ENCODE results near the gene MCF2L2.
"Not testable (repeated sequence)": the region's sequence is repeated elsewhere in the genome, so short reads cannot be mapped to it uniquely, and the experiment has no call there.

The MCF2L2 gene

GRCh38 chr3:183394150-183394549 is 34.3 kb downstream of the MCF2L2 start:
- DNase-seq, result no peak

DNA sequence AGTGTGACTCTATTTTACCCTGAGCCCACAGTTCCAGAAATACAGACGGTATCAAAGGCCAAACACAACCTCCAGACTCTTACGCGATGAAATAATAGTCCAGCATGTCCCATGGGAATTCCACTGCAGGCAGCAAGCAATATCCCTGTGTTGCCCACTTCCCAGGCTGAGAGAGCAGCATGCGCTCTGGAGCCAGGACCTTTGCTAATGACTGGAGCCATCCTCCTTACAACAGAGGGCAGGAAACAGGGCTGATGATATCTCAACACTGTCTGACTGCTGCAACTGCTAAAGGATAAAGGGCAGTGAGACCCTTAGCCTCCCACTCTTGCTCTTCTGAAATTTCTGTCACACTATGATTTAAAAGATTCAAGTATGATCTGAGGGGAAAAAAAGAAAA is 34.8 kb downstream of the MCF2L2 start:
- no peak for DNase-seq

DNA sequence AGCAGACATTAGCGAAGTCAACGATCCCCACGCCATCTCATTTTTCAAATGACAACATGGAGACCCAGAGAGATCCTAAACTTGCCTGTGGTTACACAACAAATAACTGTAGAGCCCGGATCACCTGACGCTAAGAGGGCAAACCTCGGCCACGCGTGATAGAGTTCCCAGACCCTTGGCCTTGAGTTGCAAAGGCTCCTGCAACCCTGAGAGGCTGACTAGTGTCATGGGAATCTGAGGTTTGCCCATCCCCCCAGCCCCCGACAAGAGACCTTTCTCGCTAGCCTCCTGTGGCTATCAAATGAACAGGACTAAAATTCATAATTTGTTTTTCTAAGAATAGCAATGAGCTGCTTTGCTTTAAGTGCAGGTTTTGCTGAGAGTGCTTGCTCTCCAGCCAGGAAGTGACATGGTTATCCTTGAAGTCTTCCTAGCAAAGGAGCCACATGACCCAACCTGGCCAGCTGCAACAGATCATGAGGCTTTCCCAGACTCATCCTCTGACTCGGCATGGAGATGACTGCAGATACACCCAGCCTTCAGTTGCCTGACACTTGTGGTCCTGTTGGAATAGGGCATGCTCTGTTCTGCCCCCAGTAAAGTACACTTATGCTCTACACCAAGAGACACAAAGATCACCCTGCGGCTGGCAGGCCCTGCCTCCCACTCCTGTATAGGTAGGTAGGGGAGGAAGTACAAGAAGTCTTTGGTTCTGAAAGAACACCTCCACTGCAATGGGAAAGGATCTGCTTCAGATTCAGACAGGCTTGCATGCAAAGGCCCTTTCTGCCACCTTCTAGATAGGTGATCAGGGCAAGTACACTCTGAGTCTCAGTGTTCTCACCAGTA is 36.0 kb downstream of the MCF2L2 start:
- DNase-seq, result no peak

DNA sequence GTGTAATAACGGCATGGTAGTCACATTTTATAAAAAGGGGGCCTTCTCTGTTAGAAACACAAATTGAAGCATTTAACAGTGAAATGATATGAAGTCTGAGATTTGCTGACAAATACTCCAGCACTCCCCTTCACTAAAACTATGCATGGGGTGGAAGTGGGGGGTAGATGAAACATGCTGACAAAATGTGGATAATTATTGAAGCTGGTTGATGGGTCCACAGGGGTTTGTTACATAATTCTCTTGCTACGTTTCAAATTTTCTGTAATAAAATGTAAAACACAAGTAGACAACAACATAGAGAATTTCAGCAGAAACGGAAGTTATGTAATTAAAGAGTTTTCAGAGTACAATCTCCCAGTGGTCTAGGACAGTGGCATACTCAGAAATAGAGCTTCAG is 37.0 kb downstream of the MCF2L2 start:
- DNase-seq, result no peak

GRCh38 chr3:183390844-183391243 is 37.6 kb downstream of the MCF2L2 start:
- DNase-seq, result no peak

- DNase-seq, result no peak
Observed at GRCh38 chr3:183388213-183388895, 40.1 kb downstream of the MCF2L2 start.

- DNase-seq, result no peak
Observed at GRCh38 chr3:183387797-183388196, 40.6 kb downstream of the MCF2L2 start.

GRCh38 chr3:183386651-183387050 is 41.8 kb downstream of the MCF2L2 start:
- no peak for DNase-seq

DNA sequence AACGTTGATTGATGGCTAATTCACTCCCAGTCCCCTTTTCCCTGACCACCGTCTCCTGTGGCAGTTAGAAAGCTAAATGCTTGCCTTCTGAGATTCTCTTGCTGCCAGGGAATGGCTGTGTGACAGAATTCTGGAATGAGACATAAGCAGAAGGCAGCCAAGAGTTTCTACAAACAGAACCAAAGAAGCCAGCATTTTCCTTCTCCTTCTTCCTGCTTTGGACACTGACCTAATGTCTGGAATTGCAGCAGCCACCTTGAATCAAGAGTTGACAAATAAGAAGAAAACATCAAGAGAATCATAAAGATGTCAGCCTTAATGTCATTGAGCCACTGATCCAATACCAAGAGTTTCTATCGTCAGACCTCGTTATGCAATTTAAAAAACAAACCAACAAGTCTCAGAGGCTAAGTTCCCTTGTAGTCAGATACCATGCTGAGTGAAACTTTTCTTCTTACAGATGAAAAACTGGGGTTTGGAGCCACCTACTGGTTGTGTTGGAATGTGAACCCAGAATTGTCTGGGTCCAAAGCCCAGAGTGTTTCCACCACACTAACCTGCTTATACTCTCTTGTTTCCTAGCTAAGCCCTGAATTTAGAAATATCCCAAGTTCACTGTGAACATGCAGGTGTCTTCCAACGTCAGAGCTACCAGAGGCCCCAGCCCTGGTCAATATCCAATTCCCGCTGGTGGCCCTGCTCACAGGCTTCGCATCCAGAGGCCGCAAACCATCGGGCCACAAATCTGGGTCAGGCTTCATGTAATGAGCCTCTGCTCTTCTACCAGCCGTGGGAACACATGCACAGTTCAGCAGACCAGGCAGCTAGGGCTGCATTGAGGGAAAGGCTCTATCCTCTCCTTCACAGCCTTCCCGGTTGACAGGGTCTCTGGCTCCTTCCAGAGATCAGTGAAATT is 42.5 kb downstream of the MCF2L2 start:
- DNase-seq, result peak; percentile 40

- no peak for DNase-seq
Observed at GRCh38 chr3:183381673-183382072, 46.7 kb downstream of the MCF2L2 start.

GRCh38 chr3:183381179-183381578 is 47.2 kb downstream of the MCF2L2 start:
- no peak for DNase-seq

- DNase-seq, result no peak
Observed at GRCh38 chr3:183378951-183379350, 49.5 kb downstream of the MCF2L2 start.

DNA sequence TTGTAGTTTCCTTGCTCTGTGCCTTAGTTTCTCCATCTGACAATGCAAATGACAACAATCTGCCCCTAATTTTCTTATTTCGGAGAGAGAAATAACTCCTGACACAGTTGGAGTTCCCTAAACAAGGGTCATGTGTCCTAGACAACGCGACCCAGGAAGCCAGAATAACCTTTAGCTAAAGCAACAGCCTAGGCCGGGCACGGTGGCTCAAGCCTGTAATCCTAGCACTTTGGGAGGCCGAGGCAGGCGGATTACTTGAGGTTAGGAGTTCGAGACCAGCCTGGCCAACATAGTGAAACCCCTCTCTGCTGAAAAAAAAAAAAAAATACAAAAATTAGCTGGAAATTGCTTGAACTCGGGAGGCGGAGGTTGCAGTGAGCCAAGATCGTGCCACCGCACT is 49.9 kb downstream of the MCF2L2 start:
- DNase-seq, result no peak

- DNase-seq, result no peak
Observed at GRCh38 chr3:183378008-183378407, 50.4 kb downstream of the MCF2L2 start.

GRCh38 chr3:183377307-183377959 is 51.0 kb downstream of the MCF2L2 start:
- DNase-seq, result peak; percentile 8

DNA sequence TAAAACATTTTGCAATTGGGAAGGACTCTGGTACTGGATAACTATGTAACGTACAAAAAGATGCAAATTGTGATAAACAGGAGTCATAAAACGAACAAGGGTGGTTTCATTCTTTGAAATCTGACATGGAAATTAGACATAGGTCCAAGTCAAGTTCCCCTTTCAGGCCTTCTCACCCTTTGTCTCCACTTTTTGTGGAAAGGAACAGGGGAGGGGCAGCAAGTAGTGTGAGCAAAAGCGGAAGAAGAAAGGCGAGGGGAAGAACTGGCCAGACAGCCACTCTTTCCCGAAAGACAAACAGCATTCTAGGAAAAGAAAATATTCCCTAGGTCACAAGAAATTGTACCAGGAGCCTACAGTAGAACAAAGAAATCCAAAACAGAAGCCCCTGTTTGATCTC is 52.6 kb downstream of the MCF2L2 start:
- no peak for DNase-seq

GRCh38 chr3:183375337-183375736 is 53.1 kb downstream of the MCF2L2 start:
- DNase-seq, result no peak

- DNase-seq, result no peak
Observed at GRCh38 chr3:183372911-183373310, 55.5 kb downstream of the MCF2L2 start.

- DNase-seq, result not testable (repeated sequence)
Observed at GRCh38 chr3:183371600-183371968, 56.8 kb downstream of the MCF2L2 start.

DNA sequence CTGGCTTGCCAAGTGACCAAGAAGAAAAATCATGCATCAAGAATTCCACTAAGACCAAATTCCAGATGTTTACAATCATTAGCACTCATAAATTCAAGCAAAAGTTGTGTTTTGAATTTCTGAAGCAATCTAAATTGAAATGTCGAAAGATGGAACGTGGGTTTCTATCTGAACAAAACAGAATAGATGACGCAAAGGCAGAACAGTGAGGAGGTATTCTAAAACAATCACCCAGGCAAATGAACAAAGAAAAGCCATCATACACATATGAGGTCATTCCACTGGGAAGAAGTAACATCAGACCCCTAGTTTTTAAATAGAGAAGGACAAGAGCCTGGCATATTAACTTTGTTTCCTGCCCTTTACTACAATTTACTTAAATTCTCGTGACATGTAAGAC is 58.0 kb downstream of the MCF2L2 start:
- DNase-seq, result no peak

DNA sequence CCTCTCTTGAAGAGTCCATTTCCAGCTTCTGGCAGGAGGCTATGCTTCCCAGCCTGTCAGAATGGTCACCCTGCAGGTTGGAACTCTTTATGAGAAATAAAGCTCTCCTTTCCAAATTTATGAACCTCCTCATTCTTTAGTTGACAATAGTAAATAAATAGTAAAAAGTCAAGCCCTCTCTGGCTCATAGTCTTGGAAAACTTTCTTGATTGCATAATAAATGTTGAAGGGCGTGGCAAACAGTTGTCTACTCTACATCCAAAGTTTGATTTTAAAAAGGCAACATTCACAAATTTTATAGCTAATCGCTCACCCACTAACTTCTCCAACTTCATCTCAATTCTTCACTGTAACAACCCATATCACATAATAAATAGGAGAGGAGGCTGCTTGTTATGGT is 58.8 kb downstream of the MCF2L2 start:
- DNase-seq, result no peak

GRCh38 chr3:183369117-183369516 is 59.3 kb downstream of the MCF2L2 start:
- no peak for DNase-seq

All from stimulated activated CD4-positive, alpha-beta T cell treated with anti-CD3 and anti-CD28 coated beads, Interleukin-4, amount 100 ng/mL, for 1 hour (primary cell).